OCI-LY7 (cell line): ENCODE data around the gene LRP1B. TPM values are rescaled to one million over a fixed set of nuclear protein-coding genes. Genes with fewer than 3 reads are reported as not detected.

ENCODE experiments used
- BruUV-seq: library from RNA; stranded (reverse); fragments of 400-500 nt; replicated peaks from 2 replicates; lab custom pipeline; 2021; lab: Mats Ljungman, UMichigan
- CTCF ChIA-PET: fragments of 300-600 bp; sonication (Branson Sonifier 250); formaldehyde crosslinking; loops from one replicate; lab custom pipeline; 2022; ENCODE audit warnings: antibody characterized with exemption; ENCODE audit not compliant: unreplicated experiment; lab: Charles Lee
- POLR2A ChIA-PET: fragments of 300-600 bp; sonication (Branson Sonifier 250); formaldehyde crosslinking; loops from one replicate; lab custom pipeline; 2022; ENCODE audit warnings: antibody characterized with exemption; lab: Charles Lee
- DNase-seq: peaks from one replicate; pipeline ENCODE4 v3.0.0-alpha.2; 2015; ENCODE audit warnings: low spot score
- H2AFZ ChIP-seq: fragments of 200-600 bp; sonication (generic), shearing (Covaris generic); 2 replicates; pipeline ENCODE4 v1.6.1; 2014; ENCODE audit warnings: mild to moderate bottlenecking, antibody characterized with exemption, low read length, moderate library complexity
- H3K27ac ChIP-seq: fragments of 200-600 bp; sonication (generic); 2 replicates; pipeline ENCODE4 v1.5.1; 2014; ENCODE audit warnings: mixed run types, low read depth, mild to moderate bottlenecking, moderate library complexity, low read length, inconsistent platforms; ENCODE audit not compliant: poor library complexity, severe bottlenecking
- H3K36me3 ChIP-seq: fragments of 200-600 bp; sonication (generic); 2 replicates; pipeline ENCODE4 v1.6.1; 2014; ENCODE audit warnings: mild to moderate bottlenecking, antibody characterized with exemption, low read length, moderate library complexity, mixed read lengths; ENCODE audit not compliant: insufficient read depth
- H3K4me1 ChIP-seq: fragments of 200-600 bp; sonication (generic); 2 replicates; pipeline ENCODE4 v1.5.1; 2014; ENCODE audit warnings: mild to moderate bottlenecking, low read length; ENCODE audit not compliant: insufficient read depth, poor library complexity, severe bottlenecking
- H3K4me2 ChIP-seq: fragments of 200-600 bp; sonication (generic); 2 replicates; pipeline ENCODE4 v1.6.1; 2014; ENCODE audit warnings: mild to moderate bottlenecking, low read length
- H3K4me3 ChIP-seq: fragments of 200-600 bp; sonication (generic); 2 replicates; pipeline ENCODE4 v1.5.1; 2014; ENCODE audit warnings: mild to moderate bottlenecking, low read depth, low read length; ENCODE audit not compliant: poor library complexity, severe bottlenecking
- H3K79me2 ChIP-seq: fragments of 200-600 bp; sonication (generic); 2 replicates; pipeline ENCODE4 v1.6.1; 2016; ENCODE audit warnings: low read depth, mild to moderate bottlenecking, low read length, moderate library complexity, mixed read lengths; ENCODE audit not compliant: insufficient read depth
- H3K9me2 ChIP-seq: fragments of 200-600 bp; sonication (generic); 2 replicates; pipeline ENCODE4 v1.6.1; 2016; ENCODE audit warnings: mild to moderate bottlenecking, low read length, mixed read lengths; ENCODE audit not compliant: insufficient read depth
- H3K9me3 ChIP-seq: fragments of 200-600 bp; sonication (generic); 2 replicates; pipeline ENCODE4 v1.6.1; 2014; ENCODE audit warnings: mild to moderate bottlenecking, mixed run types, low read length, mixed read lengths
- H4K20me1 ChIP-seq: fragments of 200-600 bp; sonication (generic); 2 replicates; pipeline ENCODE4 v1.6.1; 2014; ENCODE audit warnings: mild to moderate bottlenecking, antibody characterized with exemption, low read length, moderate library complexity, mixed read lengths; ENCODE audit not compliant: insufficient read depth
- EZH2phosphoT487 ChIP-seq: fragments of 200-600 bp; sonication (generic); IDR thresholded peaks from 2 replicates; pipeline ENCODE4 v1.6.1; 2018; ENCODE audit warnings: low read depth, borderline replicate concordance, mild to moderate bottlenecking, mixed run types, antibody characterized with exemption, low read length, moderate library complexity, mixed read lengths
- intact Hi-C: fragments of 100-400 bp; cut with micrococcal nuclease; formaldehyde crosslinking; loops from one replicate; pipeline ENCODE4 v1.10.0; 2022; ENCODE audit not compliant: unreplicated experiment
- total RNA-seq, 2 experiments: library from RNA; depleted of rRNA in 1 of 2; stranded (reverse); fragments of >200 nt in 1 of 2; shearing (Covaris generic) in 1 of 2; gene quantifications; 2 replicates each; pipeline ENCODE4 v1.2.3, GENCODE V29; 2014 to 2022
- TF ChIP-seq, protein P1 (sequence below): fragments of 200-600 bp; sonication (generic); conservative IDR thresholded peaks from 2 replicates; pipeline ENCODE4 v1.5.1; 2014; ENCODE audit warnings: mild to moderate bottlenecking, antibody characterized with exemption, low read length, moderate library complexity, mixed read lengths

The LRP1B gene
- total RNA-seq, 2 experiments from 2014 or later = not detected

GRCh38 chr2:142045641-142046040 lies 85.2 kb downstream of the LRP1B start:
- intact Hi-C loops = no loop called here
- TF ChIP-seq, protein P1, sequence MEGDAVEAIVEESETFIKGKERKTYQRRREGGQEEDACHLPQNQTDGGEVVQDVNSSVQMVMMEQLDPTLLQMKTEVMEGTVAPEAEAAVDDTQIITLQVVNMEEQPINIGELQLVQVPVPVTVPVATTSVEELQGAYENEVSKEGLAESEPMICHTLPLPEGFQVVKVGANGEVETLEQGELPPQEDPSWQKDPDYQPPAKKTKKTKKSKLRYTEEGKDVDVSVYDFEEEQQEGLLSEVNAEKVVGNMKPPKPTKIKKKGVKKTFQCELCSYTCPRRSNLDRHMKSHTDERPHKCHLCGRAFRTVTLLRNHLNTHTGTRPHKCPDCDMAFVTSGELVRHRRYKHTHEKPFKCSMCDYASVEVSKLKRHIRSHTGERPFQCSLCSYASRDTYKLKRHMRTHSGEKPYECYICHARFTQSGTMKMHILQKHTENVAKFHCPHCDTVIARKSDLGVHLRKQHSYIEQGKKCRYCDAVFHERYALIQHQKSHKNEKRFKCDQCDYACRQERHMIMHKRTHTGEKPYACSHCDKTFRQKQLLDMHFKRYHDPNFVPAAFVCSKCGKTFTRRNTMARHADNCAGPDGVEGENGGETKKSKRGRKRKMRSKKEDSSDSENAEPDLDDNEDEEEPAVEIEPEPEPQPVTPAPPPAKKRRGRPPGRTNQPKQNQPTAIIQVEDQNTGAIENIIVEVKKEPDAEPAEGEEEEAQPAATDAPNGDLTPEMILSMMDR = no peak
- no peak for TF ChIP-seq EZH2phosphoT487

DNA sequence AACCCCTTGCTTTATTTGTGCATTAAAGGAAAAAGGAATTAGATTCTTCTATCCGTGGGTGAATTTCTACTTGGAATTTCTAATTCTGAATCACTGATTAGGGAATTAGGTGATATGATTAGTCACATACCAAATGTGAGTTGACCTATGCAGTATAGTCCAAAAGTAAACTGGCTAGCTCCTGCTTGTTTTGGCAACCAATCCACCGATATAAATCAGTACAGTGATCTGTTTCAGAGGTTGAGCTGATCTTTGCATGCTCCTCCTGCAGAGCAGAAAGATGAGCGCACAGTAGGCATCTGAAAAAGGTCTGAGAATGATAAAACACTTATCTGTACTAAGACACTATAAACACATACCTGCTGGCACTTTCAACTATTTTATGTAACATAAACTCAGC lies 86.6 kb downstream of the LRP1B start:
- no peak for TF ChIP-seq EZH2phosphoT487
- TF ChIP-seq, protein P1 = no peak
- H2AFZ ChIP-seq = no peak overlapping the region
- no peaks in the 10 kb centered on the region for H3K9me2 ChIP-seq
- POLR2A ChIA-PET = no interaction called here
- no peak overlapping the region for H3K27ac ChIP-seq
- CTCF ChIA-PET = no interaction called here
- intact Hi-C loops = no loop called here
- no peak overlapping the region for H3K4me3 ChIP-seq
- BruUV-seq = no TSS peak
- H4K20me1 ChIP-seq = no peaks in the 10 kb centered on the region
- H3K4me2 ChIP-seq = no peak overlapping the region
- H3K9me3 ChIP-seq = no peaks in the 10 kb centered on the region
- no peak for DNase-seq
- no peaks in the 10 kb centered on the region for H3K36me3 ChIP-seq
- H3K79me2 ChIP-seq = no peaks in the 10 kb centered on the region
- no peaks in the 10 kb centered on the region for H3K4me1 ChIP-seq

More at GRCh38 chr2:142045641-142046040, 85.2 kb downstream of the LRP1B start:
- Histone ChIP-seq H3K9me2 (no peaks in the 10 kb centered on the region), H3K27ac (no peak overlapping the region), H3K4me3 (no peak overlapping the region), H3K4me2 (no peak overlapping the region), H3K4me1 (no peaks in the 10 kb centered on the region), H3K9me3 (no peaks in the 10 kb centered on the region), H4K20me1 (no peaks in the 10 kb centered on the region), H3K79me2 (no peaks in the 10 kb centered on the region), H2AFZ (no peak overlapping the region), H3K36me3 (no peaks in the 10 kb centered on the region)
- DNase-seq = no peak
- BruUV-seq = no TSS peak
- POLR2A ChIA-PET = no interaction called here
- CTCF ChIA-PET = no interaction called here

DNA sequence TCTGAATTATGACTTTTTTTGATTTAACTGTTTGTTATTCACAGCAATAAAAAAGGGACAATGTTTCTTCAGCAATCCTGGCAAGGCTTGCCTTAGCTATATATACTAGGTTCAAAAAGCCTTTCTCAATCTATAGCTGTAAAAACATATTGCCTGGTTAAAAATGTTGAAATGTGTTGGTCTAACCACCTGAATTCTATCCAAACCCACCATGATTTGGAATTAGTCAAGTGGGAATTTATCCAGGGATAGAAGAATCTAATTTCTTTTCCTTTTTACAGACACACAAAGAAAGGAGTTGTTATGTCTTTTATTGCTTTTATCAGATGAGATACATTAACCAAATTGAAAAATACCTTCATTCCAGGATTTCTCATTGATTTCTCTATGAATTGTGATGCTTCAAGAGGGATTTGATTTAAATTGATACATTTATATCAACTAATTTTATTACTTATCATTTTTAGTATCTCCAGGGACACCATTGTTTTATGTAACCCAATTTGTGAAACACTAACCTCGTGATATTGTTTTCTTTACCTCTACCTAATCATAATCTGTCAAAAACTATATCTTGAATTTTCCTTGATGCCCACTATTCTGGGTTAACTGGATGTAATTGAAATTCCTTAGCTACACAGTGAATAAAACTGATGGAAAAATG lies 88.1 kb downstream of the LRP1B start:
- TF ChIP-seq EZH2phosphoT487 = no peak
- TF ChIP-seq, protein P1 = no peak
- BruUV-seq = no TSS peak
- ChIA-PET CTCF (no interaction called here), POLR2A (interaction anchor here (0.5 kb wide), 1 partner anchor 64 kb away, joined by 7 read pairs; no protein-coding TSS in a partner anchor)
- no peaks in the 10 kb centered on the region for H3K9me2 ChIP-seq
- H3K9me3 ChIP-seq = no peaks in the 10 kb centered on the region
- H3K4me2 ChIP-seq = no peak overlapping the region
- no peak overlapping the region for H2AFZ ChIP-seq
- no peaks in the 10 kb centered on the region for H4K20me1 ChIP-seq
- intact Hi-C loops = no loop called here
- no peaks in the 10 kb centered on the region for H3K4me1 ChIP-seq
- H3K79me2 ChIP-seq = no peaks in the 10 kb centered on the region
- DNase-seq = no peak
- no peak overlapping the region for H3K4me3 ChIP-seq
- H3K36me3 ChIP-seq = no peaks in the 10 kb centered on the region
- no peak overlapping the region for H3K27ac ChIP-seq
